T-helper 2 cell (primary cell): ENCODE data around the gene APOBEC4.
A peak's percentile ranks its signal among the peaks of the same experiment; 100 is the strongest.

Source experiments
- DNase-seq, 5 experiments: peaks; one replicate each; pipeline versions ENCODE4 v3.0.0 to v3.0.0-alpha.2; 2012 to 2022

APOBEC4 gene

GRCh38 chr1:183600136-183600535 is 53.0 kb downstream of the APOBEC4 start:
- DNase-seq, result peak in 1 of 5 experiments; percentile 18

GRCh38 chr1:183598386-183598785 is 54.7 kb downstream of the APOBEC4 start:
- no peak for DNase-seq

GRCh38 chr1:183597656-183598347 is 55.3 kb downstream of the APOBEC4 start:
- no peak for DNase-seq

GRCh38 chr1:183596500-183596899 is 56.6 kb downstream of the APOBEC4 start:
- DNase-seq, result no peak
